Activated T-helper 2 cell treated with anti-CD3 and anti-CD28 coated beads, Interferon-gamma antibody, Interleukin-2, Interleukin-4, amounts not matched to agents 10 μg/mL and 5 μg/mL and 100 μg/mL, durations not matched to agents 14 hours and 24 hours and 36 hours (primary cell): ENCODE data around the gene HSPA9. TPM values are rescaled to one million over a fixed set of nuclear protein-coding genes. Genes with fewer than 3 reads are reported as not detected.

Source experiments
- DNase-seq: peaks from one replicate; pipeline ENCODE4 v3.0.0; 2021; ENCODE audit warnings: low spot score
- H3K27ac Mint-ChIP-seq: one replicate; pipeline ENCODE4 v1.8.0; 2021; ENCODE audit warnings: mixed read lengths
- H3K27me3 Mint-ChIP-seq: one replicate; pipeline ENCODE4 v1.8.0; 2021; ENCODE audit warnings: low read depth, mixed read lengths
- H3K36me3 Mint-ChIP-seq: one replicate; pipeline ENCODE4 v1.8.0; 2021; ENCODE audit warnings: low read depth, mixed read lengths
- H3K4me1 Mint-ChIP-seq: one replicate; pipeline ENCODE4 v1.8.0; 2021; ENCODE audit warnings: low read depth, mixed read lengths
- H3K4me3 Mint-ChIP-seq: one replicate; pipeline ENCODE4 v1.8.0; 2021; ENCODE audit warnings: low read depth, mild to moderate bottlenecking, moderate library complexity, mixed read lengths
- H3K9me3 Mint-ChIP-seq: one replicate; pipeline ENCODE4 v1.8.0; 2021; ENCODE audit warnings: mixed read lengths
- intact Hi-C: fragments of 100-400 bp; cut with micrococcal nuclease; formaldehyde crosslinking; loops from one replicate; pipeline ENCODE4 v1.15.1; 2023
- total RNA-seq: library from RNA; stranded (reverse); gene quantifications from 2 replicates; pipeline ENCODE4 v1.2.3, GENCODE V29; 2022

HSPA9 gene
- 333 and 340 TPM in 2 replicates for total RNA-seq

DNA sequence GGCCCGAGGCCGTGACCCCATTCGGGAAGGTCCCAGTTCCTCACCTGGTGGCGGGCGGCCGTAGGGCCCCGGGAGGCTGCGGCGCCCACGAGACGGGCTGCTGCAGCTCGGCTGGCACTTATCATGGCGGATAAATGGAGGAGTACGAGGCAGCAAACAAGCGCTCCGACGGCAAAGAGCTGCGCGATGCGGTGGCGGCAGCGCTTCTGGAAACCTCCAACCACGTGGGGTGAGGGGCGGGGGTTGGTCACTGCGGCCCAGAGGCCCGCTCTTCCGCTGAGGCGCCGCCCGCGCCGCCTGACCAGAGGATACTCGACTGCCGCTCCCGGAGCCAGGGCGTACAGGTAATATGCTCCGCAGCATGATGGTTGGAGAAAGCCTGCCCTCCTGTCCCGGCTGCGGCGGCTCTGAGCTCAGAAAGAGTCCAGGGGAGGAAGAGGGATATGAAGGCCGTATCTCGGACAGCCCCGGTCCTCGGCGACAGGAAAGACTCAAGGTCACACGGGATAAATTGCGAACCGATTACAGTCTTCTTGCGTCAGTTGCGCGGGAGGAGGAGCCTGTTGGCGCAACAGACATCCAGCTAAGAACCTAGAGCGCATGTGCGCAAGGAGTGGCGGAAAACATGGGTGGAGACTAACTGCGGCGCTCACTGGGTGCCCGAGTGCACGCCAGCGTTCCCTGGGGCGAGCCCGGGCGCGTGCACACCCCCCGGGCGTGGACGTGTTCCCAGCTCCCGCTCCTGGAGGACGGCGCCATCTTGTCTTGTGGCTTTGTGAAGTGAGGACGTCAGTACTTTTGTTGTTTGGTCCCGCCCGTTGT lies at the start of gene HSPA9:
Gene HSPA9 (minus strand): TSS at position 208 of the 822 bp plus-strand sequence. CDS start 83 bp downstream, at position 125.
- H3K27me3 Mint-ChIP-seq = no peaks in the 10 kb centered on the region
- H3K27ac Mint-ChIP-seq = peak within 1 kb of the TSS; percentile 99
- peaks cover 14% of the 10 kb centered on the region for H3K4me1 Mint-ChIP-seq
- H3K9me3 Mint-ChIP-seq = peaks cover 3% of the 10 kb centered on the region
- peak within 1 kb of the TSS; percentile 90 for H3K4me3 Mint-ChIP-seq
- peaks cover 50% of the 10 kb centered on the region for H3K36me3 Mint-ChIP-seq
- peak; percentile 97 for DNase-seq
- intact Hi-C loops = loop anchor here (1.0 to 5.0 kb wide), 7 partner anchors 32 to 817 kb away; partner anchors contain the start of genes ETF1 and SIL1

DNA sequence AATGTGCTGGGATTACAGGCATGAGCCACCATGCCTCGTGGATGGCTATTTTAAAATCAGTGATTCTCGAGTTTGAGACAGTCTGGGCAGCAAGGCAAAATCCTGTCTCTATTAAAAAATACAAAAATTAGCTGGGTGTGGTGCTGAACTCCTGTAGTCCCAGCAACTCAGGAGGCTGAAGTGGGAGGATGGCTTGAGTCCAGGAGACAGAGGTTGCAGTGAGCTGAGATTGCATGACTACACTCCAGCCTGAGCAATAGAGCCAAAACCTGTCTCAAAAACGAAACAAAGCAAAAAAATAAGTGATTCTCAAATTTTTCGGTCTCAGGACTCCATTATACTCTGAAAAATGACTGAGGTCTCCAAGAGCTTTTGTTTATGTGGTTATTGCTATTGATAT lies 47.9 kb upstream of the HSPA9 start:
- Mint-ChIP-seq H3K4me1 (no peaks in the 10 kb centered on the region), H3K36me3 (no peaks in the 10 kb centered on the region), H3K27ac (no peak overlapping the region), H3K27me3 (peaks cover 29% of the 10 kb centered on the region), H3K4me3 (no peak overlapping the region), H3K9me3 (no peaks in the 10 kb centered on the region)
- DNase-seq = no peak
- intact Hi-C loops = no loop called here

- DNase-seq = no peak
- Mint-ChIP-seq H3K9me3 (no peaks in the 10 kb centered on the region), H3K4me3 (no peak overlapping the region), H3K4me1 (no peaks in the 10 kb centered on the region), H3K27ac (no peak overlapping the region), H3K27me3 (peaks cover 29% of the 10 kb centered on the region), H3K36me3 (no peaks in the 10 kb centered on the region)
- intact Hi-C loops = no loop called here
Observed at GRCh38 chr5:138622051-138622450, 46.9 kb upstream of the HSPA9 start.

GRCh38 chr5:138620663-138621224 lies 45.5 kb upstream of the HSPA9 start:
- no peaks in the 10 kb centered on the region for H3K36me3 Mint-ChIP-seq
- H3K9me3 Mint-ChIP-seq = no peaks in the 10 kb centered on the region
- no peak for DNase-seq
- intact Hi-C loops = no loop called here
- peaks cover 32% of the 10 kb centered on the region for H3K27me3 Mint-ChIP-seq
- no peak overlapping the region for H3K4me3 Mint-ChIP-seq
- H3K27ac Mint-ChIP-seq = no peak overlapping the region
- H3K4me1 Mint-ChIP-seq = no peaks in the 10 kb centered on the region

DNA sequence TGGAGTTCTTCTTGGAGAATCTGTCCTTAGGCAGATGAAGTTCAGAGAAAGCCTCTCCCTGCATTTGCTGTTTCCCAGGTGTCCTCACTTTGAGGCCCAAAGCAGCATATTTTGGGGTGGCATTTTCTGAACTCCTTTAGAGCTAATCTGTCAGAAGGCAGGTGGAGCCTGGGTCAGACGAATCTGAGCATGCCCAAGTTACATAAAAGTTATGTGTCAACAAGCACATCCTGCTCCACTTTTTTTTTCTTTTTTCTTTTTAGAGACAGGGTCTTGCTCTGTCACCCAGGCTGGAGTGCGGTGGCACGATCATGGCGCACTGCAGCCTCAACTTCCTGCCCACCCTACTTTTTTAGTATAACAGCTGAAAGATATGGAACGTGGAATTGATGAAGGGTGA lies 41.3 kb upstream of the HSPA9 start:
- intact Hi-C loops = no loop called here
- Mint-ChIP-seq H3K4me1 (peaks cover 2% of the 10 kb centered on the region), H3K9me3 (no peaks in the 10 kb centered on the region), H3K27me3 (peaks cover 44% of the 10 kb centered on the region), H3K27ac (no peak overlapping the region), H3K4me3 (no peak overlapping the region), H3K36me3 (no peaks in the 10 kb centered on the region)
- DNase-seq = no peak

DNA sequence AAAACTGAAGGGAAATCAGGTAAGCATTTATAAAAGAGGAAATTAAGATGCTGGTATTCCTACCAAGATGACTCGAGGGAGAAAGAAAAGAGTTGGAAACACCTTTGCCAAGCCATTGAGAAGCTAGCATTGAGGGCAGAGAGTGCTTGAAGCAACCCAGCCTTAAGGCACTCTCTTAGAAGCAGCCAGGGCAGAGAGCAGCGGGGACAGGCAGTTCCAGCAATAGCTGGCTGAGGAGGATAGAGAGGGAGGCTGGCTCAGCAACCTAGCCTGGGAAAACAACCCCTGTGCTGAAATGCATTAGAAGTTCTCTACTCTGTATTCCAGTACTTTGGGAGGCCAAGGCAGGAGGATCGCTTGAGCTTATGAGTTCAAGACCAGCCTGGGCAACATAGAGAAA lies 40.3 kb upstream of the HSPA9 start:
- Mint-ChIP-seq H3K27me3 (peaks cover 46% of the 10 kb centered on the region), H3K9me3 (no peaks in the 10 kb centered on the region), H3K4me3 (no peak overlapping the region), H3K27ac (no peak overlapping the region), H3K4me1 (peaks cover 3% of the 10 kb centered on the region), H3K36me3 (no peaks in the 10 kb centered on the region)
- DNase-seq = no peak
- intact Hi-C loops = no loop called here

DNA sequence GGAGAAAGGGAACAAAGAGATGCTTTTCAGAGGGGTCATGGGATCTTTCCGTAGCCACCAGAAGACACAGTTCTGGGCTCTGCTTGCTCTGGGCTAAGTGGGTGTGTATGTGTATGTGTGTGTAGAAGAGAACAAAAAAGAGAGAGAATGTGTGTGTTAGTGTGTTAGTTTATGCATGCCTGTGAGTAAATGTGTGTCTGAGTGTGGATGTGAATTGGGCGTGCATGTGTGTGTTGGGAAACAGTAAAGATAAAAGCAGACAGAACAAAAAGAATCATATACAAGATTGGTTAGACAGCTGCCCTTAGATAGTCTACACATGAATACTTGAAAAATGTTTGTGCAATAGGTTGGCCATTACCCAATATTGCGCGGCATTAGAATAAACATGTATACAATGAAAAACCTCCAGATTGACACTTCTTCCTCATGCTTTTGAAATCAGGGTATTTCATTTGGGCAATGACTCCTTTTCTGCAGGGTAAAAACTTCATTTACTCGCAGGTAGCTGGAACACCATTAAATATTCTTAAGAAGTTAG lies 36.5 kb upstream of the HSPA9 start:
- no peak for DNase-seq
- peaks cover 60% of the 10 kb centered on the region for H3K27me3 Mint-ChIP-seq
- no peak overlapping the region for H3K27ac Mint-ChIP-seq
- H3K4me1 Mint-ChIP-seq = peaks cover 3% of the 10 kb centered on the region
- no peaks in the 10 kb centered on the region for H3K9me3 Mint-ChIP-seq
- intact Hi-C loops = no loop called here
- no peak overlapping the region for H3K4me3 Mint-ChIP-seq
- no peaks in the 10 kb centered on the region for H3K36me3 Mint-ChIP-seq

DNA sequence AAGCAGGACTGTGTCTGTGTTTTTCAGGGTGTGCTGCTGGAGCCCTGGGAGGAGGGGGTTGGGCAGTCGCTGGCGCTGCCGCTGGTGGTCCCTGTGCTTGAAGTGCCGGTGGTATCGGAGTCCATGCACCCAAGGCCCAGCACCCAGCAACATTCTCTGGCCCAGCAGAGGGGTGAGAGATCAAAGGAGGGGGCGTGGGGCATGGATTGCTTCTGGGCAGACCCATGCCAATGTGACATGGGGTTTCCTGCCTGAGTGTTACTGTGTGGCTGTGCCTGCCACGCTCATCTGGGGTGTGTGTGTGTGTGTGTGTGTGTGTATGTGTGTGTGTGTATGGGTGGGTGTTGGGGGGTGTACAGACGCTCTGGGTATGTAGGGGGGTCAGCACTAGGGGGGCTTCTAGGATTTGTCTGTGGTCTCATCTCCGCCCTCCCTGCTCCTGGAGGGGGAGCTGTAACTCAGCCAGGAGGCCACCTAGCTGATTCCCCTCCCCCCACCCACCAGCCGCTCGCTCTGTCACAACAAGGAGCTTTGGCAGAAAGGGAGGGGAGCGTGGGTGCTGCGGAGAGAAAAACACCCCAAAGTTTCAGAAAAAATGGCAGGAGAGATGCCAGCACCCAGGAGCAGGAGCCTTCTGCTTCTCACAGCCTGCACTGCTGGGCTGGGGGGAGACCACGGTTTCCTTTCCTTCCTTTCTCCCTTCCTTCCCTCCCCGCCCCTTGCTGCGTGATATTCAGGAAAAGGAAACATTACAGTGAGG lies 35.9 kb upstream of the HSPA9 start:
- H3K27ac Mint-ChIP-seq = no peak overlapping the region
- DNase-seq = no peak
- no peak overlapping the region for H3K4me3 Mint-ChIP-seq
- H3K4me1 Mint-ChIP-seq = peaks cover 3% of the 10 kb centered on the region
- H3K27me3 Mint-ChIP-seq = peaks cover 56% of the 10 kb centered on the region
- no peaks in the 10 kb centered on the region for H3K9me3 Mint-ChIP-seq
- H3K36me3 Mint-ChIP-seq = no peaks in the 10 kb centered on the region
- intact Hi-C loops = no loop called here

- Mint-ChIP-seq H3K27ac (no peak overlapping the region), H3K9me3 (no peaks in the 10 kb centered on the region), H3K36me3 (no peaks in the 10 kb centered on the region), H3K4me1 (peaks cover 3% of the 10 kb centered on the region), H3K4me3 (no peak overlapping the region), H3K27me3 (peaks cover 56% of the 10 kb centered on the region)
- no peak for DNase-seq
- intact Hi-C loops = no loop called here
Observed at GRCh38 chr5:138610415-138610917, 35.3 kb upstream of the HSPA9 start.

DNA sequence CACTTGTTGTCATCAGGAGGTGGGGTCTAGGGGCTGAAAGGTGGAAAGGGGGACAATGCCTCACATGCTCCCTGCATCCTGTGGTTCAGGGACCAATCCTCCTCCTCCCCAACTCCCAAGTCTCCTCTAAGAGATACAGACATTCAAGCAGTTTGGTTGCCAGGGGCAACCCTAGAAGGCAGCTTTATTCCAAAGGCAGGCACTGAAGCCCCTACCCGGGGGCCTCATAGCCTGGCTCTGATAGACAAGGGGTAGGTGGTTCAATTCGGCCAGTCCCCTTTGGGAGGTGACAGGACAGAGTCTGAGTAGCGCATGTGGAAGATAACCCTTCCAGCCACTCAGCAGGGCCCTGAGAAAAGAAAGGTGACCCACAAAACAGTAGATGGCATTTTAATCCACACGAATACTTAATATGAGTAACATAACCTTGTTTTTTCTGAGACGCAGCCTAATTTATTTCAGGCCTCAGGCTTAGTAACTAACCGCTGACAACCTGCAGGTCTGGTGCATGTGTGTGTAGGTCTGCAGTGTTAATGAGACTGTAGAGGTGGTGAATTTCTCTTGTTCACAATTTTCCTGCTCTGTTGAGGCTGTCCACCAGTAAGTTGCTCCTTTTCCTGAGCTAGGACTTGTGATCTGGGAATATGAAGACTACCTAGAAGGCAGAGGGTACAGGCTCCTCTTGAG lies 31.3 kb upstream of the HSPA9 start:
- Mint-ChIP-seq H3K27ac (no peak overlapping the region), H3K4me1 (peaks cover 16% of the 10 kb centered on the region), H3K9me3 (no peaks in the 10 kb centered on the region), H3K36me3 (no peaks in the 10 kb centered on the region), H3K27me3 (peaks cover 53% of the 10 kb centered on the region), H3K4me3 (no peak overlapping the region)
- DNase-seq = no peak
- intact Hi-C loops = no loop called here

- H3K4me3 Mint-ChIP-seq = no peak overlapping the region
- H3K27ac Mint-ChIP-seq = no peak overlapping the region
- intact Hi-C loops = no loop called here
- no peak for DNase-seq
- H3K36me3 Mint-ChIP-seq = no peaks in the 10 kb centered on the region
- H3K27me3 Mint-ChIP-seq = peaks cover 51% of the 10 kb centered on the region
- H3K9me3 Mint-ChIP-seq = no peaks in the 10 kb centered on the region
- H3K4me1 Mint-ChIP-seq = peaks cover 17% of the 10 kb centered on the region
Observed at GRCh38 chr5:138605254-138605972, 30.2 kb upstream of the HSPA9 start.
